Mucosa of stomach (tissue), 1 donor: Measurements from ENCODE around the gene TMEM131L.
"Not testable (repeated sequence)": the region's sequence is repeated elsewhere in the genome, so short reads cannot be mapped to it uniquely, and the experiment has no call there.

Experiments
- H3K27me3 ChIP-seq: one replicate; pipeline ENCODE4 v1.7.0; 2013; ENCODE audit warnings: mild to moderate bottlenecking, low read length; ENCODE audit not compliant: control insufficient read depth, insufficient read depth
- H3K36me3 ChIP-seq: one replicate; pipeline ENCODE4 v1.7.0; 2013; ENCODE audit warnings: low read length; ENCODE audit not compliant: control insufficient read depth, insufficient read depth
- H3K4me1 ChIP-seq: one replicate; pipeline ENCODE4 v1.7.0; 2013; ENCODE audit warnings: mild to moderate bottlenecking, low read length; ENCODE audit not compliant: control insufficient read depth, insufficient read depth
- H3K4me3 ChIP-seq: one replicate; pipeline ENCODE4 v1.7.0; 2013; ENCODE audit warnings: low read length
- H3K9ac ChIP-seq: one replicate; pipeline ENCODE4 v1.7.0; 2013; ENCODE audit warnings: mild to moderate bottlenecking, low read length, moderate library complexity
- H3K9me3 ChIP-seq: one replicate; pipeline ENCODE4 v1.7.0; 2013; ENCODE audit warnings: mild to moderate bottlenecking, low read length, moderate library complexity; ENCODE audit not compliant: control insufficient read depth
- donor health status: Pancreatic carcinoma.

Gene TMEM131L

GRCh38 chr4:153535772-153536513, 69.8 kb downstream of the TMEM131L start:
- no peak overlapping the region for H3K4me3 ChIP-seq
- no peak overlapping the region for H3K9ac ChIP-seq
- peaks cover 6% of the 10 kb centered on the region for H3K4me1 ChIP-seq

GRCh38 chr4:153537493-153537960, 71.4 kb downstream of the TMEM131L start:
- Histone ChIP-seq H3K9ac (no peak overlapping the region), H3K4me1 (peaks cover 6% of the 10 kb centered on the region)

More at GRCh38 chr4:153535772-153536513, 69.8 kb downstream of the TMEM131L start:
- Histone ChIP-seq H3K36me3 (no peaks in the 10 kb centered on the region), H3K9me3 (no peaks in the 10 kb centered on the region), H3K27me3 (no peaks in the 10 kb centered on the region)

GRCh38 chr4:153538487-153539357, 72.6 kb downstream of the TMEM131L start:
- H3K4me1 ChIP-seq = peaks cover 6% of the 10 kb centered on the region
- H3K27me3 ChIP-seq = no peaks in the 10 kb centered on the region
- no peaks in the 10 kb centered on the region for H3K9me3 ChIP-seq
- peak overlapping the region; percentile 22 for H3K9ac ChIP-seq
- no peak overlapping the region for H3K4me3 ChIP-seq
- no peaks in the 10 kb centered on the region for H3K36me3 ChIP-seq

More at GRCh38 chr4:153537493-153537960, 71.4 kb downstream of the TMEM131L start:
- Histone ChIP-seq H3K9me3 (no peaks in the 10 kb centered on the region), H3K27me3 (no peaks in the 10 kb centered on the region), H3K36me3 (no peaks in the 10 kb centered on the region), H3K4me3 (no peak overlapping the region)

- peaks cover 6% of the 10 kb centered on the region for H3K4me1 ChIP-seq
- H3K36me3 ChIP-seq = no peaks in the 10 kb centered on the region
- H3K9ac ChIP-seq = no peak overlapping the region
- no peak overlapping the region for H3K4me3 ChIP-seq
- H3K9me3 ChIP-seq = no peaks in the 10 kb centered on the region
- no peaks in the 10 kb centered on the region for H3K27me3 ChIP-seq
Measured at GRCh38 chr4:153539422-153539821, 73.3 kb downstream of the TMEM131L start.

- Histone ChIP-seq H3K9me3 (no peaks in the 10 kb centered on the region), H3K36me3 (no peaks in the 10 kb centered on the region), H3K4me1 (no peaks in the 10 kb centered on the region), H3K27me3 (no peaks in the 10 kb centered on the region), H3K9ac (no peak overlapping the region), H3K4me3 (no peak overlapping the region)
Measured at GRCh38 chr4:153541456-153542096, 75.4 kb downstream of the TMEM131L start.

GRCh38 chr4:153542131-153542530, 76.0 kb downstream of the TMEM131L start:
- H3K4me1 ChIP-seq = no peaks in the 10 kb centered on the region

GRCh38 chr4:153542834-153543233, 76.7 kb downstream of the TMEM131L start:
- H3K27me3 ChIP-seq = no peaks in the 10 kb centered on the region
- H3K9me3 ChIP-seq = no peaks in the 10 kb centered on the region
- H3K36me3 ChIP-seq = no peaks in the 10 kb centered on the region
- H3K9ac ChIP-seq = no peak overlapping the region
- H3K4me1 ChIP-seq = no peaks in the 10 kb centered on the region
- H3K4me3 ChIP-seq = no peak overlapping the region

More at GRCh38 chr4:153542131-153542530, 76.0 kb downstream of the TMEM131L start:
- H3K27me3 ChIP-seq = no peaks in the 10 kb centered on the region
- H3K9ac ChIP-seq = no peak overlapping the region
- no peaks in the 10 kb centered on the region for H3K9me3 ChIP-seq
- no peaks in the 10 kb centered on the region for H3K36me3 ChIP-seq
- H3K4me3 ChIP-seq = no peak overlapping the region

- no peaks in the 10 kb centered on the region for H3K36me3 ChIP-seq
- no peaks in the 10 kb centered on the region for H3K4me1 ChIP-seq
- no peaks in the 10 kb centered on the region for H3K9me3 ChIP-seq
- no peak overlapping the region for H3K9ac ChIP-seq
- no peaks in the 10 kb centered on the region for H3K27me3 ChIP-seq
- no peak overlapping the region for H3K4me3 ChIP-seq
Measured at GRCh38 chr4:153543351-153543750, 77.2 kb downstream of the TMEM131L start.

GRCh38 chr4:153545822-153546221, 79.7 kb downstream of the TMEM131L start:
- H3K4me1 ChIP-seq = no peaks in the 10 kb centered on the region
- H3K27me3 ChIP-seq = no peaks in the 10 kb centered on the region
- H3K9ac ChIP-seq = no peak overlapping the region
- no peak overlapping the region for H3K4me3 ChIP-seq
- no peaks in the 10 kb centered on the region for H3K9me3 ChIP-seq
- H3K36me3 ChIP-seq = no peaks in the 10 kb centered on the region

- H3K4me3 ChIP-seq = no peak overlapping the region
- H3K4me1 ChIP-seq = no peaks in the 10 kb centered on the region
- no peaks in the 10 kb centered on the region for H3K9me3 ChIP-seq
- no peaks in the 10 kb centered on the region for H3K36me3 ChIP-seq
- H3K9ac ChIP-seq = no peak overlapping the region
- H3K27me3 ChIP-seq = no peaks in the 10 kb centered on the region
Measured at GRCh38 chr4:153546280-153546679, 80.1 kb downstream of the TMEM131L start.

- Histone ChIP-seq H3K4me3 (no peak overlapping the region), H3K27me3 (no peaks in the 10 kb centered on the region), H3K4me1 (no peaks in the 10 kb centered on the region), H3K9ac (no peak overlapping the region), H3K9me3 (no peaks in the 10 kb centered on the region), H3K36me3 (no peaks in the 10 kb centered on the region)
Measured at GRCh38 chr4:153547520-153547919, 81.4 kb downstream of the TMEM131L start.

GRCh38 chr4:153548907-153549306, 82.7 kb downstream of the TMEM131L start:
- not testable (repeated sequence) for H3K9me3 ChIP-seq, H3K36me3 ChIP-seq, H3K27me3 ChIP-seq, H3K4me1 ChIP-seq, H3K9ac ChIP-seq, H3K4me3 ChIP-seq
